Uterus (tissue), 4 donors: ENCODE data around the gene FOXN4. TPM values are rescaled to one million over a fixed set of nuclear protein-coding genes. Genes with fewer than 3 reads are reported as not detected.

Source experiments
- DNase-seq, 2 donors: peaks; one replicate each; pipeline ENCODE4 v3.0.0-alpha.2; 2019 to 2020
- H3K27ac ChIP-seq, 2 donors: fragments of 200-600 bp; sonication (generic); 1 replicate in 1 of 2; 2 replicates in 1 of 2; pipeline ENCODE4 v1.5.1; 2016 to 2018
- H3K27me3 ChIP-seq, 2 donors: fragments of 200-600 bp; sonication (generic); one replicate each; pipeline ENCODE4 v1.5.1; 2018 to 2019; ENCODE audit warnings: control low read depth in 1 of 2
- H3K36me3 ChIP-seq, 2 donors: fragments of 200-600 bp; sonication (generic); one replicate each; pipeline ENCODE4 v1.5.1; 2019; ENCODE audit warnings: control low read depth in 1 of 2
- H3K4me1 ChIP-seq, 2 donors: fragments of 200-600 bp; sonication (generic); one replicate each; pipeline ENCODE4 v1.5.1; 2018 to 2019; ENCODE audit warnings: control low read depth in 1 of 2
- H3K4me3 ChIP-seq, 2 donors: fragments of 200-600 bp; sonication (generic); 1 replicate in 1 of 2; 2 replicates in 1 of 2; pipeline ENCODE4 v1.5.1; 2018 to 2019; ENCODE audit warnings: mild to moderate bottlenecking in 1 of 2
- H3K9me3 ChIP-seq, 2 donors: fragments of 200-600 bp; sonication (generic); one replicate each; pipeline ENCODE4 v1.5.1; 2019; ENCODE audit warnings: control low read depth in 1 of 2
- POLR2A ChIP-seq, 2 donors: fragments of 450-650 bp; IDR thresholded peaks; one replicate each; pipeline ENCODE4 v1.6.1; 2016; ENCODE audit warnings: antibody characterized with exemption in 2 of 2, mild to moderate bottlenecking in 1 of 2, moderate library complexity in 1 of 2
- intact Hi-C: fragments of 100-400 bp; cut with DNase I; formaldehyde crosslinking; loops from one replicate; pipeline ENCODE4 v1.15.1; 2023; ENCODE audit warnings: low total_unique reads
- total RNA-seq, 4 donors: library from RNA; depleted of rRNA in 3 of 4; stranded (reverse); fragments of >200 nt in 3 of 4; gene quantifications; one replicate each; pipeline versions ENCODE4 v1.1.0 to v1.2.4, GENCODE V29; 2014 to 2023
- TF ChIP-seq, protein P1 (sequence below), 4 experiments: fragments of 200-600 bp in 2 of 4; fragments of 450-650 bp in 2 of 4; sonication (generic) in 2 of 4; IDR thresholded peaks; one replicate each; pipeline ENCODE4 v1.5.1; 2016 to 2019; ENCODE audit warnings: antibody characterized with exemption in 4 of 4, mild to moderate bottlenecking in 2 of 4, moderate library complexity in 1 of 4
- donor health status: DM: yes; HTN: yes; CAD: no.

Gene FOXN4
- total RNA-seq, 4 donors from 2014 or later, result not detected

DNA sequence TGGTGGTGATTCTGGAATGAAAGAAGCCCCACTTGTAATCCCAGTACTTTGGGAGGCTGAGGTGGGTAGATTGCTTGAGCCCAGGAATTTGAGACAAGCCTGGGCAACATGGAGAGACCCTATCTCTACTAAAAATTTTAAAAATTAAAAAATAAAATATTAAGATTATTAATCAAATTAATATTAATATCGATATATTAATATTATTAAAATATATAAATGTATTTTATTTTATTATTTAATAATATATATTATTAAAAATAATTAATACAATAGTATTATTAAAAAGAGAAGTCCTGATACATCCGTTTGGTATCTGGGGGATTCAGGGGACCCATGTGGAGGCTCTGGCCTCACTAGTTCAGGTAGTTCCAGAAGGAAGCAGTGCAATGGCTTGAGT, 68.7 kb downstream of the FOXN4 start:
- Histone ChIP-seq H3K4me1 (no peaks in the 10 kb centered on the region), H3K27me3 (no peaks in the 10 kb centered on the region), H3K27ac (no peak overlapping the region), H3K4me3 (no peak overlapping the region), H3K9me3 (no peaks in the 10 kb centered on the region), H3K36me3 (no peaks in the 10 kb centered on the region)
- intact Hi-C loops, result no loop called here
- TF ChIP-seq POLR2A (IDR thresholded peaks at IDR 0.05), result no peak
- TF ChIP-seq, protein P1, sequence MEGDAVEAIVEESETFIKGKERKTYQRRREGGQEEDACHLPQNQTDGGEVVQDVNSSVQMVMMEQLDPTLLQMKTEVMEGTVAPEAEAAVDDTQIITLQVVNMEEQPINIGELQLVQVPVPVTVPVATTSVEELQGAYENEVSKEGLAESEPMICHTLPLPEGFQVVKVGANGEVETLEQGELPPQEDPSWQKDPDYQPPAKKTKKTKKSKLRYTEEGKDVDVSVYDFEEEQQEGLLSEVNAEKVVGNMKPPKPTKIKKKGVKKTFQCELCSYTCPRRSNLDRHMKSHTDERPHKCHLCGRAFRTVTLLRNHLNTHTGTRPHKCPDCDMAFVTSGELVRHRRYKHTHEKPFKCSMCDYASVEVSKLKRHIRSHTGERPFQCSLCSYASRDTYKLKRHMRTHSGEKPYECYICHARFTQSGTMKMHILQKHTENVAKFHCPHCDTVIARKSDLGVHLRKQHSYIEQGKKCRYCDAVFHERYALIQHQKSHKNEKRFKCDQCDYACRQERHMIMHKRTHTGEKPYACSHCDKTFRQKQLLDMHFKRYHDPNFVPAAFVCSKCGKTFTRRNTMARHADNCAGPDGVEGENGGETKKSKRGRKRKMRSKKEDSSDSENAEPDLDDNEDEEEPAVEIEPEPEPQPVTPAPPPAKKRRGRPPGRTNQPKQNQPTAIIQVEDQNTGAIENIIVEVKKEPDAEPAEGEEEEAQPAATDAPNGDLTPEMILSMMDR (IDR thresholded peaks at IDR 0.05), result no peak
- DNase-seq, result no peak

DNA sequence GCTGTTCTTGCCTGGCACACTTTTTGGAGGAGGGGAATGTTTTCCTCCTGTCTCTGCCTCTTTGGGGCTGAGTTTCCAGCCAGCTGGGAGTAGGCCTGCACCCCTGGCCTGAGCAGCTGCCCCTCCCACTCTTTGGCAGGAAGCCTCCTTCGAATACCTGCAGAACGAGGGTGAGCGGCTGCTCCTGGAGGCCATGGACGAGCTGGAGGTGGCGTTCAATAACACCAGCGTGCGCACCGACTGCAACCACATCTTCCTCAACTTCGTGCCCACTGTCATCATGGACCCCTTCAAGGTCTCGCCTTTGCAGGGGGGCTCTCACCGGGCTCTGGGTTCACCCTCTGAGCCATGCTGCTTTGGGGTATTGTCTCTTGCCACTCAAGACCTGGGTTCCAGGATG, 69.4 kb downstream of the FOXN4 start:
- H3K4me1 ChIP-seq, result no peaks in the 10 kb centered on the region
- H3K4me3 ChIP-seq, result no peak overlapping the region
- no peaks in the 10 kb centered on the region for H3K9me3 ChIP-seq
- intact Hi-C loops, result no loop called here
- no peak overlapping the region for H3K27ac ChIP-seq
- no peaks in the 10 kb centered on the region for H3K27me3 ChIP-seq
- no peaks in the 10 kb centered on the region for H3K36me3 ChIP-seq
- TF ChIP-seq POLR2A (IDR thresholded peaks at IDR 0.05), result no peak
- TF ChIP-seq, protein P1 (IDR thresholded peaks at IDR 0.05), result no peak
- no peak for DNase-seq

DNA sequence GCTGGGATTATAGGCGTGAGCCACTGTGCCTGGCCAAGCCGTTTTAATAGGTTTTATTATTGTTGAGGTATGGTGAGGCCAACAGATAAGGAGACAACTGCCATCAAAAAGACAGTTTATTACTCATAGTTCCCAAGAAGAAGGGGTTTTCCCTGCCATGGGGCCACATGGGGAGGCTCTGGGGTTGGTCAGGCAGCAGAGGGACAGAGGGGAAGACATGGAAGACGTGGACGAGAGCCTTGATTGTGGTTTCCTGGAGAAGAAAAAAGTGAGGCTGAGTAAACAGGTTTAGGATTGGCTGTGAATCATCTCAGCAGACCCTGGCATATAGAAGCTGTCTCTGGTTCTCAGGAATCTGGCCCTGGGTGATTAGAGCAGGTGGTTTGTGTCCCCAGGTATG, 69.9 kb downstream of the FOXN4 start:
- Histone ChIP-seq H3K27ac (no peak overlapping the region), H3K9me3 (no peaks in the 10 kb centered on the region), H3K4me1 (no peaks in the 10 kb centered on the region), H3K27me3 (no peaks in the 10 kb centered on the region), H3K36me3 (no peaks in the 10 kb centered on the region), H3K4me3 (no peak overlapping the region)
- intact Hi-C loops, result no loop called here
- no peak for TF ChIP-seq POLR2A (IDR thresholded peaks at IDR 0.05)
- TF ChIP-seq, protein P1 (IDR thresholded peaks at IDR 0.05), result no peak
- no peak for DNase-seq

DNA sequence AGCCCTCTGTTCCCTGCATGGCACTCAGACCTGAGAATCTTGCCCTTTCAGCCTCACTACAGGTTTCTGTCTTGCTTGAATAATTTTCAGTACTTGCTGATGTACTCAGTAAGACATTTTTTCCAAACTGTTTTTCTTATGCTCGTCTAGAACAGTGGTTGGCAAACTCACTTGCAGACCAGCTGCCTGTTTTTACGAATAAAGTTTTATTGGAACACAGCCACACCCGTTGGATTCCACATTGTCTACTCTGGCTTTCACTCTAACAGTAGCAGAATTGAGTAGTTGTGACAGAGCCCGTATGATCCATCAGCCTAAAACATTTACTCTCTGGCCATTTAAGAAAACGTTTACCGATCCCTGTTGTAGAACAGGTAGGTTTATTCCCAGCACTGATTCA, 72.8 kb downstream of the FOXN4 start:
- Histone ChIP-seq H3K4me1 (no peaks in the 10 kb centered on the region), H3K27ac (no peak overlapping the region), H3K36me3 (no peaks in the 10 kb centered on the region), H3K9me3 (no peaks in the 10 kb centered on the region), H3K4me3 (no peak overlapping the region), H3K27me3 (no peaks in the 10 kb centered on the region)
- TF ChIP-seq, protein P1 (IDR thresholded peaks at IDR 0.05), result no peak
- no peak for TF ChIP-seq POLR2A (IDR thresholded peaks at IDR 0.05)
- intact Hi-C loops, result no loop called here
- no peak for DNase-seq

DNA sequence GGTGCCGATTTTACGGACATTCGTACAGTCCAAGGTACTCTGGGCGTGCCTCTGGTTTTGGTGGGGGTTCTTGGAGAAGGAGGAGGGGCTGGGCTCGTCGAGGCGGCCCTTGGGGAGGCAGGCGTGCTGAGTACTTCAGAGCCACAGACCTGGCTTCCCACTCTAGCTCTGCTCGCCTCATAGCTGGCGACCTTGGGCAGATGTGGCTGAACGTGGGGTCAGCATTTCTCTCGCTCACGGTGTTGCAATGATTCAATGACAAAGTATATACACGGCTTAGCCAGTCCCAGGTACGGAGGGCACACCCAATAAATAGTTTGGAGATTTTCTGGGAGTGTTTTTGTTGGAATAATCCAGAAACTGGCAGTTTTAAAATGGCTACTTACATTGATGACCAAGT, 75.1 kb downstream of the FOXN4 start:
- no peak overlapping the region for H3K27ac ChIP-seq
- no peak for TF ChIP-seq POLR2A (IDR thresholded peaks at IDR 0.05)
- TF ChIP-seq, protein P1 (IDR thresholded peaks at IDR 0.05), result no peak
- no peaks in the 10 kb centered on the region for H3K36me3 ChIP-seq
- no peak overlapping the region for H3K4me3 ChIP-seq
- no peaks in the 10 kb centered on the region for H3K27me3 ChIP-seq
- intact Hi-C loops, result no loop called here
- DNase-seq, result no peak
- no peaks in the 10 kb centered on the region for H3K9me3 ChIP-seq
- no peaks in the 10 kb centered on the region for H3K4me1 ChIP-seq
